OCI-LY7 (cell line): ENCODE results near the gene KDM4B. TPM values are rescaled to one million over a fixed set of nuclear protein-coding genes. Genes with fewer than 3 reads are reported as not detected.

Experiments
- BruUV-seq: library from RNA; stranded (reverse); fragments of 400-500 nt; replicated peaks from 2 replicates; lab custom pipeline; 2021; lab: Mats Ljungman, UMichigan
- CTCF ChIA-PET: fragments of 300-600 bp; sonication (Branson Sonifier 250); formaldehyde crosslinking; loops from one replicate; lab custom pipeline; 2022; ENCODE audit warnings: antibody characterized with exemption; ENCODE audit not compliant: unreplicated experiment; lab: Charles Lee
- POLR2A ChIA-PET: fragments of 300-600 bp; sonication (Branson Sonifier 250); formaldehyde crosslinking; loops from one replicate; lab custom pipeline; 2022; ENCODE audit warnings: antibody characterized with exemption; lab: Charles Lee
- DNase-seq: peaks from one replicate; pipeline ENCODE4 v3.0.0-alpha.2; 2015; ENCODE audit warnings: low spot score
- H2AFZ ChIP-seq: fragments of 200-600 bp; sonication (generic), shearing (Covaris generic); 2 replicates; pipeline ENCODE4 v1.6.1; 2014; ENCODE audit warnings: mild to moderate bottlenecking, antibody characterized with exemption, low read length, moderate library complexity
- H3K27ac ChIP-seq: fragments of 200-600 bp; sonication (generic); 2 replicates; pipeline ENCODE4 v1.5.1; 2014; ENCODE audit warnings: mixed run types, low read depth, mild to moderate bottlenecking, moderate library complexity, low read length, inconsistent platforms; ENCODE audit not compliant: poor library complexity, severe bottlenecking
- H3K36me3 ChIP-seq: fragments of 200-600 bp; sonication (generic); 2 replicates; pipeline ENCODE4 v1.6.1; 2014; ENCODE audit warnings: mild to moderate bottlenecking, antibody characterized with exemption, low read length, moderate library complexity, mixed read lengths; ENCODE audit not compliant: insufficient read depth
- H3K4me1 ChIP-seq: fragments of 200-600 bp; sonication (generic); 2 replicates; pipeline ENCODE4 v1.5.1; 2014; ENCODE audit warnings: mild to moderate bottlenecking, low read length; ENCODE audit not compliant: insufficient read depth, poor library complexity, severe bottlenecking
- H3K4me2 ChIP-seq: fragments of 200-600 bp; sonication (generic); 2 replicates; pipeline ENCODE4 v1.6.1; 2014; ENCODE audit warnings: mild to moderate bottlenecking, low read length
- H3K4me3 ChIP-seq: fragments of 200-600 bp; sonication (generic); 2 replicates; pipeline ENCODE4 v1.5.1; 2014; ENCODE audit warnings: mild to moderate bottlenecking, low read depth, low read length; ENCODE audit not compliant: poor library complexity, severe bottlenecking
- H3K79me2 ChIP-seq: fragments of 200-600 bp; sonication (generic); 2 replicates; pipeline ENCODE4 v1.6.1; 2016; ENCODE audit warnings: low read depth, mild to moderate bottlenecking, low read length, moderate library complexity, mixed read lengths; ENCODE audit not compliant: insufficient read depth
- H3K9me2 ChIP-seq: fragments of 200-600 bp; sonication (generic); 2 replicates; pipeline ENCODE4 v1.6.1; 2016; ENCODE audit warnings: mild to moderate bottlenecking, low read length, mixed read lengths; ENCODE audit not compliant: insufficient read depth
- H3K9me3 ChIP-seq: fragments of 200-600 bp; sonication (generic); 2 replicates; pipeline ENCODE4 v1.6.1; 2014; ENCODE audit warnings: mild to moderate bottlenecking, mixed run types, low read length, mixed read lengths
- H4K20me1 ChIP-seq: fragments of 200-600 bp; sonication (generic); 2 replicates; pipeline ENCODE4 v1.6.1; 2014; ENCODE audit warnings: mild to moderate bottlenecking, antibody characterized with exemption, low read length, moderate library complexity, mixed read lengths; ENCODE audit not compliant: insufficient read depth
- EZH2phosphoT487 ChIP-seq: fragments of 200-600 bp; sonication (generic); IDR thresholded peaks from 2 replicates; pipeline ENCODE4 v1.6.1; 2018; ENCODE audit warnings: low read depth, borderline replicate concordance, mild to moderate bottlenecking, mixed run types, antibody characterized with exemption, low read length, moderate library complexity, mixed read lengths
- intact Hi-C: fragments of 100-400 bp; cut with micrococcal nuclease; formaldehyde crosslinking; loops from one replicate; pipeline ENCODE4 v1.10.0; 2022; ENCODE audit not compliant: unreplicated experiment
- total RNA-seq, 2 experiments: library from RNA; depleted of rRNA in 1 of 2; stranded (reverse); fragments of >200 nt in 1 of 2; shearing (Covaris generic) in 1 of 2; gene quantifications; 2 replicates each; pipeline ENCODE4 v1.2.3, GENCODE V29; 2014 to 2022
- TF ChIP-seq, protein P1 (sequence below): fragments of 200-600 bp; sonication (generic); conservative IDR thresholded peaks from 2 replicates; pipeline ENCODE4 v1.5.1; 2014; ENCODE audit warnings: mild to moderate bottlenecking, antibody characterized with exemption, low read length, moderate library complexity, mixed read lengths

The KDM4B gene
- total RNA-seq, 2 experiments from 2014 or later, result 24.3 to 44.2 TPM

GRCh38 chr19:5077209-5077515 lies 108.2 kb downstream of the KDM4B start:
- Histone ChIP-seq H3K9me2 (no peaks in the 10 kb centered on the region), H3K9me3 (no peaks in the 10 kb centered on the region)
- intact Hi-C loops, result no loop called here

GRCh38 chr19:5078182-5078581 lies 109.3 kb downstream of the KDM4B start:
- POLR2A ChIA-PET, result no interaction called here
- no peaks in the 10 kb centered on the region for H3K4me1 ChIP-seq
- no peak for DNase-seq
- H3K4me3 ChIP-seq, result no peak overlapping the region
- TF ChIP-seq EZH2phosphoT487, result no peak
- TF ChIP-seq, protein P1, sequence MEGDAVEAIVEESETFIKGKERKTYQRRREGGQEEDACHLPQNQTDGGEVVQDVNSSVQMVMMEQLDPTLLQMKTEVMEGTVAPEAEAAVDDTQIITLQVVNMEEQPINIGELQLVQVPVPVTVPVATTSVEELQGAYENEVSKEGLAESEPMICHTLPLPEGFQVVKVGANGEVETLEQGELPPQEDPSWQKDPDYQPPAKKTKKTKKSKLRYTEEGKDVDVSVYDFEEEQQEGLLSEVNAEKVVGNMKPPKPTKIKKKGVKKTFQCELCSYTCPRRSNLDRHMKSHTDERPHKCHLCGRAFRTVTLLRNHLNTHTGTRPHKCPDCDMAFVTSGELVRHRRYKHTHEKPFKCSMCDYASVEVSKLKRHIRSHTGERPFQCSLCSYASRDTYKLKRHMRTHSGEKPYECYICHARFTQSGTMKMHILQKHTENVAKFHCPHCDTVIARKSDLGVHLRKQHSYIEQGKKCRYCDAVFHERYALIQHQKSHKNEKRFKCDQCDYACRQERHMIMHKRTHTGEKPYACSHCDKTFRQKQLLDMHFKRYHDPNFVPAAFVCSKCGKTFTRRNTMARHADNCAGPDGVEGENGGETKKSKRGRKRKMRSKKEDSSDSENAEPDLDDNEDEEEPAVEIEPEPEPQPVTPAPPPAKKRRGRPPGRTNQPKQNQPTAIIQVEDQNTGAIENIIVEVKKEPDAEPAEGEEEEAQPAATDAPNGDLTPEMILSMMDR, result no peak
- BruUV-seq, result no TSS peak
- CTCF ChIA-PET, result no interaction called here
- no peaks in the 10 kb centered on the region for H3K36me3 ChIP-seq
- no peak overlapping the region for H3K4me2 ChIP-seq
- H3K27ac ChIP-seq, result no peak overlapping the region
- intact Hi-C loops, result no loop called here
- H3K9me2 ChIP-seq, result no peaks in the 10 kb centered on the region
- H3K79me2 ChIP-seq, result no peaks in the 10 kb centered on the region
- H2AFZ ChIP-seq, result no peak overlapping the region
- no peaks in the 10 kb centered on the region for H3K9me3 ChIP-seq
- no peaks in the 10 kb centered on the region for H4K20me1 ChIP-seq

More at GRCh38 chr19:5077209-5077515, 108.2 kb downstream of the KDM4B start:
- no peak overlapping the region for H2AFZ ChIP-seq
- DNase-seq, result no peak
- no peak overlapping the region for H3K27ac ChIP-seq
- H3K36me3 ChIP-seq, result no peaks in the 10 kb centered on the region
- H3K4me3 ChIP-seq, result no peak overlapping the region
- no peaks in the 10 kb centered on the region for H3K79me2 ChIP-seq
- CTCF ChIA-PET, result no interaction called here
- POLR2A ChIA-PET, result no interaction called here
- no peaks in the 10 kb centered on the region for H4K20me1 ChIP-seq
- H3K4me1 ChIP-seq, result no peaks in the 10 kb centered on the region
- no peak for TF ChIP-seq EZH2phosphoT487
- TF ChIP-seq, protein P1, result no peak
- no TSS peak for BruUV-seq
- H3K4me2 ChIP-seq, result no peak overlapping the region

GRCh38 chr19:5078666-5079065 lies 109.8 kb downstream of the KDM4B start:
- Histone ChIP-seq H3K4me3 (no peak overlapping the region), H2AFZ (no peak overlapping the region), H3K27ac (no peak overlapping the region), H3K9me3 (no peaks in the 10 kb centered on the region), H3K9me2 (no peaks in the 10 kb centered on the region), H3K79me2 (no peaks in the 10 kb centered on the region), H3K4me2 (no peak overlapping the region), H4K20me1 (no peaks in the 10 kb centered on the region), H3K36me3 (no peaks in the 10 kb centered on the region), H3K4me1 (no peaks in the 10 kb centered on the region)
- intact Hi-C loops, result no loop called here
- ChIA-PET CTCF (no interaction called here), POLR2A (no interaction called here)
- DNase-seq, result no peak
- TF ChIP-seq, protein P1, result no peak
- TF ChIP-seq EZH2phosphoT487, result no peak
- no TSS peak for BruUV-seq
